ENCODE results near the gene KIF3B.
"Not testable (repeated sequence)": the region's sequence is repeated elsewhere in the genome, so short reads cannot be mapped to it uniquely, and the experiment has no call there.

- TF ChIP-seq, protein P1, sequence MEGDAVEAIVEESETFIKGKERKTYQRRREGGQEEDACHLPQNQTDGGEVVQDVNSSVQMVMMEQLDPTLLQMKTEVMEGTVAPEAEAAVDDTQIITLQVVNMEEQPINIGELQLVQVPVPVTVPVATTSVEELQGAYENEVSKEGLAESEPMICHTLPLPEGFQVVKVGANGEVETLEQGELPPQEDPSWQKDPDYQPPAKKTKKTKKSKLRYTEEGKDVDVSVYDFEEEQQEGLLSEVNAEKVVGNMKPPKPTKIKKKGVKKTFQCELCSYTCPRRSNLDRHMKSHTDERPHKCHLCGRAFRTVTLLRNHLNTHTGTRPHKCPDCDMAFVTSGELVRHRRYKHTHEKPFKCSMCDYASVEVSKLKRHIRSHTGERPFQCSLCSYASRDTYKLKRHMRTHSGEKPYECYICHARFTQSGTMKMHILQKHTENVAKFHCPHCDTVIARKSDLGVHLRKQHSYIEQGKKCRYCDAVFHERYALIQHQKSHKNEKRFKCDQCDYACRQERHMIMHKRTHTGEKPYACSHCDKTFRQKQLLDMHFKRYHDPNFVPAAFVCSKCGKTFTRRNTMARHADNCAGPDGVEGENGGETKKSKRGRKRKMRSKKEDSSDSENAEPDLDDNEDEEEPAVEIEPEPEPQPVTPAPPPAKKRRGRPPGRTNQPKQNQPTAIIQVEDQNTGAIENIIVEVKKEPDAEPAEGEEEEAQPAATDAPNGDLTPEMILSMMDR (conservative IDR thresholded peaks at IDR 0.05): not testable (repeated sequence)
- TF ChIP-seq EZH2 (IDR thresholded peaks at IDR 0.05; ENCODE audit: low read depth): not testable (repeated sequence)
Observed at GRCh38 chr20:32383441-32383840, 106.0 kb downstream of the KIF3B start.
